H1 (cell line): ENCODE results near the gene PRRX2. TPM values are rescaled to one million over a fixed set of nuclear protein-coding genes. Genes with fewer than 3 reads are reported as not detected.

Experiments used
- ASH2L ChIP-seq: fragments of 200-600, 300-600 bp; sonication (generic); IDR thresholded peaks from one replicate; pipeline ENCODE4 v1.7.1; 2017; ENCODE audit warnings: low read length
- EP300 ChIP-seq, 2 experiments: IDR thresholded peaks; 1 replicate in 1 of 2; 2 replicates in 1 of 2; pipeline ENCODE4 v1.6.1; 2011 to 2012; ENCODE audit warnings: low read depth in 2 of 2, low read length in 2 of 2, mild to moderate bottlenecking in 2 of 2, borderline replicate concordance in 1 of 2, inconsistent platforms in 1 of 2, moderate library complexity in 1 of 2
- SIN3A ChIP-seq, 2 experiments: IDR thresholded peaks in 1 of 2; conservative IDR thresholded peaks in 1 of 2; 2 replicates each; pipeline ENCODE4 v1.6.1; 2011 to 2012; ENCODE audit warnings: low read length in 2 of 2, improper control_type of control experiment in 1 of 2, low read depth in 1 of 2, mild to moderate bottlenecking in 1 of 2
- TAF1 ChIP-seq: IDR thresholded peaks from 2 replicates; pipeline ENCODE4 v1.6.1; 2011; ENCODE audit warnings: mild to moderate bottlenecking, low read depth, low read length
- polyA plus RNA-seq, 7 experiments: library from polyadenylated mRNA; depleted of rRNA in 3 of 7; stranded (reverse) in 5 of 7; unstranded in 2 of 7; fragments of >200 nt in 5 of 7; fragments of 200-250 nt in 2 of 7; gene quantifications; 1 replicate in 5 of 7; 2 replicates in 1 of 7; 4 replicates in 1 of 7; pipeline versions ENCODE4 v1.2.1 to v1.2.3, GENCODE V29; 2011 to 2013; ENCODE audit warnings: missing spikeins in 2 of 7, mixed read lengths in 2 of 7
- total RNA-seq: library from RNA; stranded (reverse); fragmentation: NEBNext Ultra II Directional; extraction: Animal tissue kit (Norgen Biotek cat#: 25700); gene quantifications from 2 replicates; pipeline ENCODE4 v1.2.1, GENCODE V29; 2021
- TF ChIP-seq, protein P1 (sequence below): fragments of 300-600 bp; sonication (generic); IDR thresholded peaks from 2 replicates; pipeline ENCODE4 v1.7.1; 2012; ENCODE audit warnings: low read length, moderate library complexity, mild to moderate bottlenecking, inconsistent platforms; ENCODE audit not compliant: insufficient replicate concordance

PRRX2 gene
- total and polyA plus RNA-seq, 2 of the 8 experiments (the other 6 are each of a cell fraction or from before 2014, with no cell fraction given) = 5.8 to 9.2 TPM

- TF ChIP-seq EP300 (IDR thresholded peaks at IDR 0.05; ENCODE audit: borderline replicate concordance in 1 of 2, low read depth in 2 of 2, low read length in 2 of 2) (no peak), SIN3A (conservative IDR thresholded peaks at IDR 0.05 in 1 of 2, IDR thresholded peaks at IDR 0.05 in 1 of 2; ENCODE audit: low read depth in 1 of 2, low read length in 2 of 2) (no peak), ASH2L (no peak), TAF1 (no peak)
- TF ChIP-seq, protein P1, sequence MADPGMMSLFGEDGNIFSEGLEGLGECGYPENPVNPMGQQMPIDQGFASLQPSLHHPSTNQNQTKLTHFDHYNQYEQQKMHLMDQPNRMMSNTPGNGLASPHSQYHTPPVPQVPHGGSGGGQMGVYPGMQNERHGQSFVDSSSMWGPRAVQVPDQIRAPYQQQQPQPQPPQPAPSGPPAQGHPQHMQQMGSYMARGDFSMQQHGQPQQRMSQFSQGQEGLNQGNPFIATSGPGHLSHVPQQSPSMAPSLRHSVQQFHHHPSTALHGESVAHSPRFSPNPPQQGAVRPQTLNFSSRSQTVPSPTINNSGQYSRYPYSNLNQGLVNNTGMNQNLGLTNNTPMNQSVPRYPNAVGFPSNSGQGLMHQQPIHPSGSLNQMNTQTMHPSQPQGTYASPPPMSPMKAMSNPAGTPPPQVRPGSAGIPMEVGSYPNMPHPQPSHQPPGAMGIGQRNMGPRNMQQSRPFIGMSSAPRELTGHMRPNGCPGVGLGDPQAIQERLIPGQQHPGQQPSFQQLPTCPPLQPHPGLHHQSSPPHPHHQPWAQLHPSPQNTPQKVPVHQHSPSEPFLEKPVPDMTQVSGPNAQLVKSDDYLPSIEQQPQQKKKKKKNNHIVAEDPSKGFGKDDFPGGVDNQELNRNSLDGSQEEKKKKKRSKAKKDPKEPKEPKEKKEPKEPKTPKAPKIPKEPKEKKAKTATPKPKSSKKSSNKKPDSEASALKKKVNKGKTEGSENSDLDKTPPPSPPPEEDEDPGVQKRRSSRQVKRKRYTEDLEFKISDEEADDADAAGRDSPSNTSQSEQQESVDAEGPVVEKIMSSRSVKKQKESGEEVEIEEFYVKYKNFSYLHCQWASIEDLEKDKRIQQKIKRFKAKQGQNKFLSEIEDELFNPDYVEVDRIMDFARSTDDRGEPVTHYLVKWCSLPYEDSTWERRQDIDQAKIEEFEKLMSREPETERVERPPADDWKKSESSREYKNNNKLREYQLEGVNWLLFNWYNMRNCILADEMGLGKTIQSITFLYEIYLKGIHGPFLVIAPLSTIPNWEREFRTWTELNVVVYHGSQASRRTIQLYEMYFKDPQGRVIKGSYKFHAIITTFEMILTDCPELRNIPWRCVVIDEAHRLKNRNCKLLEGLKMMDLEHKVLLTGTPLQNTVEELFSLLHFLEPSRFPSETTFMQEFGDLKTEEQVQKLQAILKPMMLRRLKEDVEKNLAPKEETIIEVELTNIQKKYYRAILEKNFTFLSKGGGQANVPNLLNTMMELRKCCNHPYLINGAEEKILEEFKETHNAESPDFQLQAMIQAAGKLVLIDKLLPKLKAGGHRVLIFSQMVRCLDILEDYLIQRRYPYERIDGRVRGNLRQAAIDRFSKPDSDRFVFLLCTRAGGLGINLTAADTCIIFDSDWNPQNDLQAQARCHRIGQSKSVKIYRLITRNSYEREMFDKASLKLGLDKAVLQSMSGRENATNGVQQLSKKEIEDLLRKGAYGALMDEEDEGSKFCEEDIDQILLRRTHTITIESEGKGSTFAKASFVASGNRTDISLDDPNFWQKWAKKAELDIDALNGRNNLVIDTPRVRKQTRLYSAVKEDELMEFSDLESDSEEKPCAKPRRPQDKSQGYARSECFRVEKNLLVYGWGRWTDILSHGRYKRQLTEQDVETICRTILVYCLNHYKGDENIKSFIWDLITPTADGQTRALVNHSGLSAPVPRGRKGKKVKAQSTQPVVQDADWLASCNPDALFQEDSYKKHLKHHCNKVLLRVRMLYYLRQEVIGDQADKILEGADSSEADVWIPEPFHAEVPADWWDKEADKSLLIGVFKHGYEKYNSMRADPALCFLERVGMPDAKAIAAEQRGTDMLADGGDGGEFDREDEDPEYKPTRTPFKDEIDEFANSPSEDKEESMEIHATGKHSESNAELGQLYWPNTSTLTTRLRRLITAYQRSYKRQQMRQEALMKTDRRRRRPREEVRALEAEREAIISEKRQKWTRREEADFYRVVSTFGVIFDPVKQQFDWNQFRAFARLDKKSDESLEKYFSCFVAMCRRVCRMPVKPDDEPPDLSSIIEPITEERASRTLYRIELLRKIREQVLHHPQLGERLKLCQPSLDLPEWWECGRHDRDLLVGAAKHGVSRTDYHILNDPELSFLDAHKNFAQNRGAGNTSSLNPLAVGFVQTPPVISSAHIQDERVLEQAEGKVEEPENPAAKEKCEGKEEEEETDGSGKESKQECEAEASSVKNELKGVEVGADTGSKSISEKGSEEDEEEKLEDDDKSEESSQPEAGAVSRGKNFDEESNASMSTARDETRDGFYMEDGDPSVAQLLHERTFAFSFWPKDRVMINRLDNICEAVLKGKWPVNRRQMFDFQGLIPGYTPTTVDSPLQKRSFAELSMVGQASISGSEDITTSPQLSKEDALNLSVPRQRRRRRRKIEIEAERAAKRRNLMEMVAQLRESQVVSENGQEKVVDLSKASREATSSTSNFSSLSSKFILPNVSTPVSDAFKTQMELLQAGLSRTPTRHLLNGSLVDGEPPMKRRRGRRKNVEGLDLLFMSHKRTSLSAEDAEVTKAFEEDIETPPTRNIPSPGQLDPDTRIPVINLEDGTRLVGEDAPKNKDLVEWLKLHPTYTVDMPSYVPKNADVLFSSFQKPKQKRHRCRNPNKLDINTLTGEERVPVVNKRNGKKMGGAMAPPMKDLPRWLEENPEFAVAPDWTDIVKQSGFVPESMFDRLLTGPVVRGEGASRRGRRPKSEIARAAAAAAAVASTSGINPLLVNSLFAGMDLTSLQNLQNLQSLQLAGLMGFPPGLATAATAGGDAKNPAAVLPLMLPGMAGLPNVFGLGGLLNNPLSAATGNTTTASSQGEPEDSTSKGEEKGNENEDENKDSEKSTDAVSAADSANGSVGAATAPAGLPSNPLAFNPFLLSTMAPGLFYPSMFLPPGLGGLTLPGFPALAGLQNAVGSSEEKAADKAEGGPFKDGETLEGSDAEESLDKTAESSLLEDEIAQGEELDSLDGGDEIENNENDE = no peak
Measured at GRCh38 chr9:129693741-129694140, 28.3 kb downstream of the PRRX2 start (continued).
